Panc1 (cell line): ENCODE results near the gene ATP8B3.

ENCODE experiments used
- POLR2AphosphoS5 ChIP-seq: IDR thresholded peaks from 2 replicates; pipeline ENCODE4 v1.6.1; 2012; ENCODE audit warnings: mild to moderate bottlenecking, low read depth, low read length, moderate library complexity
- REST ChIP-seq, 2 experiments: IDR thresholded peaks; 2 replicates each; pipeline ENCODE4 v1.6.1; 2011 to 2012; ENCODE audit warnings: low read depth in 2 of 2, control low read depth in 1 of 2, low read length in 1 of 2, mild to moderate bottlenecking in 1 of 2, moderate library complexity in 1 of 2; ENCODE audit not compliant: insufficient read depth in 1 of 2
- TCF7L2 ChIP-seq: IDR thresholded peaks from 2 replicates; pipeline ENCODE4 v1.6.1; 2011; ENCODE audit warnings: mild to moderate bottlenecking, low read depth, low read length, inconsistent platforms
- TF ChIP-seq, protein P1 (sequence below): fragments of 450-650 bp; IDR thresholded peaks from 2 replicates; pipeline ENCODE4 v1.5.1; 2017; ENCODE audit warnings: mild to moderate bottlenecking

GRCh38 chr19:1739960-1740629 is 72.0 kb downstream of the ATP8B3 start:
- TF ChIP-seq, protein P1, sequence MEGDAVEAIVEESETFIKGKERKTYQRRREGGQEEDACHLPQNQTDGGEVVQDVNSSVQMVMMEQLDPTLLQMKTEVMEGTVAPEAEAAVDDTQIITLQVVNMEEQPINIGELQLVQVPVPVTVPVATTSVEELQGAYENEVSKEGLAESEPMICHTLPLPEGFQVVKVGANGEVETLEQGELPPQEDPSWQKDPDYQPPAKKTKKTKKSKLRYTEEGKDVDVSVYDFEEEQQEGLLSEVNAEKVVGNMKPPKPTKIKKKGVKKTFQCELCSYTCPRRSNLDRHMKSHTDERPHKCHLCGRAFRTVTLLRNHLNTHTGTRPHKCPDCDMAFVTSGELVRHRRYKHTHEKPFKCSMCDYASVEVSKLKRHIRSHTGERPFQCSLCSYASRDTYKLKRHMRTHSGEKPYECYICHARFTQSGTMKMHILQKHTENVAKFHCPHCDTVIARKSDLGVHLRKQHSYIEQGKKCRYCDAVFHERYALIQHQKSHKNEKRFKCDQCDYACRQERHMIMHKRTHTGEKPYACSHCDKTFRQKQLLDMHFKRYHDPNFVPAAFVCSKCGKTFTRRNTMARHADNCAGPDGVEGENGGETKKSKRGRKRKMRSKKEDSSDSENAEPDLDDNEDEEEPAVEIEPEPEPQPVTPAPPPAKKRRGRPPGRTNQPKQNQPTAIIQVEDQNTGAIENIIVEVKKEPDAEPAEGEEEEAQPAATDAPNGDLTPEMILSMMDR, result no peak
- TF ChIP-seq POLR2AphosphoS5 (no peak), TCF7L2 (no peak), REST (IDR thresholded peaks at IDR 0.05; ENCODE audit: insufficient read depth in 1 of 2, low read depth in 2 of 2, low read length in 1 of 2) (no peak)
